ENCODE results near the gene BNIP5.

BNIP5 gene

DNA sequence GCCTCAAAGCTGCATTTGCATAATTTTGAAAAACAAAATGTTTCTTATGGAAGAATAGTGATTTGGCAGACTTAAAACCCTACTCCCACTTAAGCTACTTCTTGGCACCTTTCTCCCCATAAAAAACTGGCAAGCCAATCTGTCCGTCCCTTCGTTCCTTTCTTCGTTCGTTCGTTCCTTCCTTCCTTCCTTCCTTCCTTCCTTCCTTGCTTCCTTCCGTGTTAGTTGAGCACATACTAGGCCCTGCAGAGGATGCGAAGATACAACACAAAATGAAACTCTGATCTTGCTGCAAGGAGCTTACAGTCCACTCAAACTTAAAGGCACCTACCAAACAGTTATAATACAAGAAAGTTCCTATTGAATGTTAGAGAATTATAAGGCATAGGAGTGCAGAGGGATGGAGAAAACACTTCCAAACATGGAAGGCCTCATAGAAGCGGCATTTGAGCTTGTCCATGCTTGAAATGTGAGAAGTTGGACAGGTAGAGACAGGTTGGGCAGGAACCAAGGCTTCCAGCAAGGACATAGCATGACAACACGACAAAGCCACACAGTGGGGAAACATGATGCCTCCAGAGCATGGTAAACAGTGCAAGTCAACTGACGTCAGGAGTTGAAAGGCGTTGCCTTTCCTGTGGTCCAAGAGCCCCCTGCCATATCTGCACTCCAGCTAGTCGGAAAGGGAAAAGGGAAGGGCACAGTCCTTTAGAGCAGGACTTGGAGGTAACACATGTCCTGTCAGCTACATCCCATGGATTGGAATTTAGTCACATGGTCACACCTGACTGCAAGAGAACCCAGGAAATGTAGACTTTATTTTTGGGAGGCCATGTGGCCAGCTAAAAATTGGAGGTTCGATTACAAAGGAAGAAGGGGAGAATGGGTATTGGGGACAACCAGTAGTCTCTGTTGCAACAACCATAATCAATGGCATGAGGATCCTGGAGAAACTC, 59.8 kb downstream of the BNIP5 start:
- TF ChIP-seq, protein P1, sequence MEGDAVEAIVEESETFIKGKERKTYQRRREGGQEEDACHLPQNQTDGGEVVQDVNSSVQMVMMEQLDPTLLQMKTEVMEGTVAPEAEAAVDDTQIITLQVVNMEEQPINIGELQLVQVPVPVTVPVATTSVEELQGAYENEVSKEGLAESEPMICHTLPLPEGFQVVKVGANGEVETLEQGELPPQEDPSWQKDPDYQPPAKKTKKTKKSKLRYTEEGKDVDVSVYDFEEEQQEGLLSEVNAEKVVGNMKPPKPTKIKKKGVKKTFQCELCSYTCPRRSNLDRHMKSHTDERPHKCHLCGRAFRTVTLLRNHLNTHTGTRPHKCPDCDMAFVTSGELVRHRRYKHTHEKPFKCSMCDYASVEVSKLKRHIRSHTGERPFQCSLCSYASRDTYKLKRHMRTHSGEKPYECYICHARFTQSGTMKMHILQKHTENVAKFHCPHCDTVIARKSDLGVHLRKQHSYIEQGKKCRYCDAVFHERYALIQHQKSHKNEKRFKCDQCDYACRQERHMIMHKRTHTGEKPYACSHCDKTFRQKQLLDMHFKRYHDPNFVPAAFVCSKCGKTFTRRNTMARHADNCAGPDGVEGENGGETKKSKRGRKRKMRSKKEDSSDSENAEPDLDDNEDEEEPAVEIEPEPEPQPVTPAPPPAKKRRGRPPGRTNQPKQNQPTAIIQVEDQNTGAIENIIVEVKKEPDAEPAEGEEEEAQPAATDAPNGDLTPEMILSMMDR (IDR thresholded peaks at IDR 0.05; ENCODE audit: low read depth, low read length, missing control alignments), result no peak
- no peak for DNase-seq (ENCODE audit: low read depth)
- no peak overlapping the region for H3K4me3 ChIP-seq (ENCODE audit: low read depth, low read length)

DNA sequence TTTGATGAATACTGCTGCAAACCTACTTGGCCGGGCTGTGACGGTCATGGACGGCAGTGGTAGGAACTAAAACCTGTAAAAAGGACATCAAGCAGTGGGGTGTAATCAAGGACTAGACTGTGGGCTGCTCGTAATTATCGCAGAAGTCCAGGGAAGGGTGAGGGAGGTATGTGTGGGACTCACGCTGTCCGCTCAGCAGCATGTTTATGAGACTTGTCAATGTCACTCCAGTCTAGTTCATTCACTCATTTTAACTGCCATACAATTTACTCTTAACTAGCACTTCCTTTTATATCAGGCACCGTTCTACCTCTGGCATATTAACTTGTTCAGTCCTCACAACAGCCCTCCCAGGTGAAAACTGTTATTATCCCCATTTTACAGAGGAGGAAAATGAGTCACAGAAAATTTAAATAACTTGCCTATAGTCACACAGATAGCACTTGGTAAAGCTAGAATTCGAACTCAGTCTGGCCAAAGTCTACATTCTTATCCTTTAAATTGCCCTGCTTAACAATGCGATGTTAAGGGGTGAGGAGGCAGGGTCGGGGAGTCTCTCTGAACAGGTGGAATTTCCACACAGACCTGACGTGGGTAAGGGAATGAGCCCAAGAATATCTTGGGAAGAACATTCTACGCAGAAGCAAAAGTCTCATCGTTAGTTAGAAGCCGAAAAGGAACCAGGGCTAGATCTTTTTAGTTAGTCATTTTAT, 62.7 kb downstream of the BNIP5 start:
- TF ChIP-seq, protein P1 (IDR thresholded peaks at IDR 0.05; ENCODE audit: low read depth, low read length, missing control alignments), result no peak
- no peak overlapping the region for H3K4me3 ChIP-seq (ENCODE audit: low read depth, low read length)
- no peak for DNase-seq (ENCODE audit: low read depth)

DNA sequence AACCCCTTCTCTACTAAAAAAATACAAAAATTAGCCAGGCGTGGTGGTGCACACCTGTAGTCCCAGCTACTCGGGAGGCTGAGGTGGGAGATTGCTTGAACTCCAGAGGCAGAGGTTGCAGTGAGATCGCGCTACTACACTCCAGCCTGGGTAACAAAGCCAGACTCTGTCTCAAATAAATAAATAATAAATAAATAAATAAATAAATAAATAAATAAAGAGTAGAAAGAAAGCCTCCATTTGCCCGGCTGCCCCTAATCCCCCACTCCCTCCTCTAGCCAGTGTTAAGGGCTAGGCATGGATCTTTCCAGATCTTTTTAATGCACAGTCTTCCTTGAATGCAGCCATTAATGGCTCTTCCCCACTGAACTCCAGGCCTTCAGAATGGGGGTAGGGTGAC, 63.6 kb downstream of the BNIP5 start:
- TF ChIP-seq, protein P1 (IDR thresholded peaks at IDR 0.05; ENCODE audit: low read depth, low read length, missing control alignments), result no peak
- no peak for DNase-seq (ENCODE audit: low read depth)
- no peak overlapping the region for H3K4me3 ChIP-seq (ENCODE audit: low read depth, low read length)

DNA sequence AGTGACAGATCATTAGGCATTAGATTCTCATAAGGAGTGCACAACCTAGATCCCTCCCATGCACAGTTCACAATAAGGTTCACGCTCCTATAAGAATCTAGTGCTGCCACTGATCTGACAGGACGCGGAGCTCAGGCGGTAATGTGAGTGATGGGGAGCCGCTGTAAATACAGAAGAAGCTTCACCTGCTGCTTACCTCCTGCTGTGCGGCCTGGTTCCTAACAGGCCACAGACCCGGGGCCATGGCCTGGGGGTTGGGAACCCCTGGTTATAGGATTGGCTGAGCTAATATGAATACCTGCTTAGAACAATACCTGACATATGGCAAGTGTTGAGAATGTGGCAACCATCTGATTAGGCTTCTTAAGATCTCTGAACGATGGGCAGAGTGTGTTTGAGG, 64.5 kb downstream of the BNIP5 start:
- DNase-seq (ENCODE audit: low read depth), result no peak
- TF ChIP-seq, protein P1 (IDR thresholded peaks at IDR 0.05; ENCODE audit: low read depth, low read length, missing control alignments), result no peak
- no peak overlapping the region for H3K4me3 ChIP-seq (ENCODE audit: low read depth, low read length)

DNA sequence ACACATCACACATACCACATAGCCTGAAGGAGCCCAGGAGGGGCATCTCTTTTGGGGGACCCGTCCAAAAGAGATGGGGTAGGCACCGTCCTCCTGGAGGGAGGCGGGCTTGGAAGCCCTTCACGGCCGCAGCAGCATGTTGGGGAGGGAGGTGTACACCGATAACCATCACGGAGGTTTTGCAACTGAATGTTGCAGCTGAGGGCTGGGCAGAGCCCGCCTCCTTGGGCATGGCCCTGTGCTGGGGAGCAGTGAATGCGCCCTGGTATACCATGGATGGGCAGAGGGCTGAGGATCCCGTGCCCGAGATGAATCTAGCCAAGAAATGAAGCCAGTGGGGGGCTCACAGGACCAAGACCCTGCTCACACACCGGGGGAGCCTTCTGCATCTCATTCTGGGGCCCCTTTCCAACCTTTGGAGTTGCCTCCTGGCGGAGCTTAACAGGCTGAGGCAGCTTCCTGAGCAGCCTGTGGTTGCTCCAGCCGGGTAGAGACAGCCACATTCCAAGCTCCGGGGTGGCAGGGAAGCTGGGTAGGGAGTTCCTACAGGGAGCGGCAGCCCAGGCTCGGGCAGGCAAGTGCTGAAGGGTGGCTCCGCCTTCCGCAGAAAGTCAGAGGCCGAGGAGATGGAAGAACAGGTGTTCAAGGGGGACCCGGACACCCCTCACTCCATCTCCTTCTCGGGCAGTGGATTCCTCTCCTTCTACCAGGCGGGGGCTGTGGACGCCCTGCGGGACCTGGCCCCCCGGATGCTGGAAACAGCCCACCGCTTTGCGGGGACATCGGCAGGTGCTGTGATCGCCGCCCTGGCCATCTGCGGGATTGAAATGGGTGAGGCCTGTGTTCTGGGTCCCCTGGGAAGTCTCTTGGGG, 66.6 kb downstream of the BNIP5 start, which contains the start of gene PNPLA1:
Gene PNPLA1, plus strand, starts transcription at position 227 of the 872 bp plus-strand sequence. Its CDS starts 400 bp downstream, at position 627.
- H3K4me3 ChIP-seq (ENCODE audit: low read depth, low read length), result no peak within 1 kb of the TSS
- TF ChIP-seq, protein P1 (IDR thresholded peaks at IDR 0.05; ENCODE audit: low read depth, low read length, missing control alignments), result no peak
- DNase-seq (ENCODE audit: low read depth), result no peak

DNA sequence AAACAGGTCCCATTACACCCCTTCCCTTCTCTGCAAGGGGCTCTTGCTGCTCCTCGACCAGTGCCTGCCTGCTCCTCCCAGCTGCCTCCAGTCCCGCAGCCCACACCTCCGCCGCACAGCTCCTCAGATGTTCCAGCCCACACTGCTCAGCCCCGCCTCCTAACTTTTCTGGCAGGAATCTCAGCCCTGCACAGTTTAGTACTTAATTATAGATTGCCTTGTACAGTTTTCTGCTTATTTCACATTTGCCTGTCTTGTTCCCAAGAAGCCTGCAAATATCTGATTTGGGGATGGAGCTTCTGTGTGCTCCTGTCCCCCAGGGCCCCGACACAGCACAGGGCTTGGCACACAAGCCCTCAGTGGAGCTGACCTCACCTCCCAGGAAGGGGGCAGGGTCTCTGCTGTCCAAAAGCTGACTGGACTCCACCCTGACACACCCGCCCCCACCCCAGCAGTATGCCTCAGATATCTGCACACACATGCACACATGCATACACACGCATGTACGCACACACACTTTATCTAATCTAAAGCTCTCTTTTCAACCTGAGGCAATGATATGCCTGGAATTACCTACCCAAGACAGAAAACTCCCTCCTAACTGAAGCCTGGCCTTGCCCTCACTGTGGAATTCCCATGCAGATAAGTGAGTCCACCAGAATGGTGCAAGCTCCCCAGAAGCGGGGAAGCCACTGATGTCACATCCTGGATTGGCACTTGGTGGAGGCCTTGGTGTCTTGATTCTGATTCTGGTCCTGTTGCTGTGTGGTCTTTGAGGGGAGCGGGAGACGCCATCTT, 68.0 kb downstream of the BNIP5 start:
- DNase-seq (ENCODE audit: low read depth), result no peak

More for the DNA sequence above, 68.0 kb downstream of the BNIP5 start:
- TF ChIP-seq, protein P1 (IDR thresholded peaks at IDR 0.05; ENCODE audit: low read depth, low read length, missing control alignments), result no peak
- H3K4me3 ChIP-seq (ENCODE audit: low read depth, low read length), result no peak overlapping the region
